ENCODE measurements around the gene PNPLA8.

- TF ChIP-seq CTCF (IDR thresholded peaks at IDR 0.05) (no peak), EZH2 (IDR thresholded peaks at IDR 0.05; ENCODE audit: borderline replicate concordance, insufficient read depth, low read depth, low read length, poor library complexity, severe bottlenecking) (no peak)
These were observed 94.8 kb downstream of the PNPLA8 start for GRCh38 chr7:108431099-108431498.

Measured in B cell (primary cell).